Measurements from ENCODE around the gene PPFIA4.

The PPFIA4 gene

GRCh38 chr1:203104789-203105390 lies 78.6 kb downstream of the PPFIA4 start:
- DNase-seq = no peak

GRCh38 chr1:203112475-203112874 lies 86.2 kb downstream of the PPFIA4 start:
- no peak for DNase-seq

GRCh38 chr1:203113308-203113707 lies 87.0 kb downstream of the PPFIA4 start:
- no peak for DNase-seq

GRCh38 chr1:203114202-203114601 lies 87.9 kb downstream of the PPFIA4 start:
- DNase-seq = no peak

- no peak for DNase-seq
Measured at GRCh38 chr1:203116091-203116820, 90.0 kb downstream of the PPFIA4 start.

- DNase-seq = peak in 1 of 2 experiments; percentile 35
Measured at GRCh38 chr1:203117611-203118575, 91.6 kb downstream of the PPFIA4 start.

- DNase-seq = no peak
Measured at GRCh38 chr1:203120325-203121153, 94.2 kb downstream of the PPFIA4 start.

- no peak for DNase-seq
Measured at GRCh38 chr1:203121186-203122015, 95.1 kb downstream of the PPFIA4 start.

- no peak for DNase-seq
Measured at GRCh38 chr1:203122159-203122558, 95.9 kb downstream of the PPFIA4 start.

GRCh38 chr1:203124011-203124410 lies 97.7 kb downstream of the PPFIA4 start:
- DNase-seq = no peak

- no peak for DNase-seq
Measured at GRCh38 chr1:203124546-203125317, 98.4 kb downstream of the PPFIA4 start.

GRCh38 chr1:203126151-203126865 lies 100.0 kb downstream of the PPFIA4 start:
- peak in 1 of 2 experiments; percentile 28 for DNase-seq

- peak in 1 of 2 experiments; percentile 36 for DNase-seq
Measured at GRCh38 chr1:203126866-203127665, 100.8 kb downstream of the PPFIA4 start.

- peak; percentile 50 to 51 for DNase-seq
Measured at GRCh38 chr1:203127666-203128430, 101.6 kb downstream of the PPFIA4 start, which contains the start of gene ADORA1. Gene ADORA1 (plus strand): TSS chr1:203127726. CDS start chr1:203128842, 1,116 bp downstream.

- no peak for DNase-seq
Measured at GRCh38 chr1:203128431-203128715, 102.1 kb downstream of the PPFIA4 start.

Measured in cerebellar nuclear complex (tissue), 1 donor.